GM21717 (cell line): ENCODE data around the gene TMEM132E.
"Not testable (repeated sequence)": the region's sequence is repeated elsewhere in the genome, so short reads cannot be mapped to it uniquely, and the experiment has no call there.

Source experiments
- ATAC-seq: cut with Tn5 transposase; IDR thresholded peaks from one replicate; pipeline ENCODE4 v1.9.1; 2021; ENCODE audit warnings: mild to moderate bottlenecking, moderate library complexity; ENCODE audit not compliant: unreplicated experiment

The TMEM132E gene

GRCh38 chr17:34579017-34579946 lies at the start of gene TMEM132E:
TMEM132E (plus strand) TSS chr17:34579582; CDS start chr17:34581077, 1,495 bp downstream.
- ATAC-seq: no peak

DNA sequence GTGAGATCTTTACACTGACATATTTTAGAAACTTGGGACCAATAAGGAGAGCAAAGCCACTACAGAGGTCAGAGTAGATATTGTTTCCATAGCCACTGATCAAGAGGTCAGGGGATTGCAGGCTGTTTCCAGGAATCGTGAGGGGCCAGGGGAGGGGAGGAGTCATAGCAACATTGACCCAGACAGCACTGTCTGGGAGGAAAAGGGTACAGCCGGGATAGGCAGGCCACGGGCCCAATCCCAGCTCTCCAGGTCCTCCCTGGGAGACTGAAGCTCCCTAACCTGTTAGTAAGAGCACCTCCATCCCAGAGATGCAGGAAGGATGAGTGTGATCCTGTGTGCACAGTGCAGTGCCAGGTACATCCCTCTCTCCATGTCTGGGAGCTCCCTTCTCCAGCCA lies 48.5 kb upstream of the TMEM132E start:
- ATAC-seq: no peak

DNA sequence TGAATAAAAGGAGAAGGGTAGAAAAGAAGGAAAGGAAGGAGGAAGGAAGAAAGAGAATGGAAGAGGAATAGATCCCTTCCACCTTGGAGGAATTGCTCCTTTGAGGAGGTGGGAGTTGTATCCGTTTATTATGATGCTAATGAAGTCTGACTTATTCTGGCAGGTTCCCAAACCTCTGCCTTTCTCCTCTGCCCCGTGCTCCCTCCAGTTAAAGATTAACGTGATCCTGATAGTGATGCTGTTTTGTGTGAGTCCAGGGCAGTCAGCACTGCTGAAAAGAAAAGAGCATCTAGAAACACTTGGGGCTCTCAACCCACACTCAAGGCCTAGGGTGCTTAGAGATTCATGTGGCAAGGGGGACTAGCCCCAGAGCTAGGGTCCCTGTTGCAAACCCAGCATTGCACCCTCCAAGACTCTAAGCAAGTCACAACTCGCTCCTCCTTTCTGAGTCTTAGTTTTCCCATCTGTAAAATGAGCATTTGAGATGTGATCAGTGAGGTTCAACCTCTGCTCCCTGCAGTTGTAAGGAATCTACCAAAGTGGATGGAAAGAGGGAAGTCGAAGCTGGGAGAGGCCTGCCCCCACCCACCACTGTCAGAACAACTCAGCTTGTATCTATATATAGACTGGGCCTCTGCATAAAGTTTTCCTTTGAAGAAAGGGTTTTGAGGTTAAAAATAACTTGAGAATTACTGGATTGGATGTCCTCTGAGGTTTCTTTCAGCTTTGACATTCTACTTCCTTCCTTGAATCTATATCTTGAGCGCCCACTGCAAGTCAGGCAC lies 46.9 kb upstream of the TMEM132E start:
- no peak for ATAC-seq

- ATAC-seq: no peak
These were observed 45.4 kb upstream of the TMEM132E start for GRCh38 chr17:34533806-34534527.

GRCh38 chr17:34537445-34537844 lies 41.9 kb upstream of the TMEM132E start:
- ATAC-seq: no peak

- not testable (repeated sequence) for ATAC-seq
These were observed 40.8 kb upstream of the TMEM132E start for GRCh38 chr17:34538582-34538981.

DNA sequence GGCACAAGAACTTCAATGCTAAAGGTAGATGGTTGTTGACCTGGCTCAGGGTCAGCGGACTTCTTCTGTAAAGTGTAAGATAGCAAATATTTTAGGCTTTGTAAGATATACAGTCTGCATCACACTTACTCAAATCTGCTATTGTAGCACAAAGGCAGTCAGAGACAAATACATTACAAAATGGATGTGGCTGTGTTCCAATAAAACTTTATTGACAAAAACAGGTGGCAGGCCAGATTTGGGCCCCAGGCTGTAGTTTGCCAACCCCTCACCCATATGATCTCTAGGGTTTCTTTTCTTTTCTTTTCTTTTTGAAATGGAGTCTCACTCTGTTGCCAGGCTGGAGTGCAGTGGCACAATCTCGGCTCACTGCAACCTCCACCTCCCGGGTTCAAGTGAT lies 39.5 kb upstream of the TMEM132E start:
- no peak for ATAC-seq

DNA sequence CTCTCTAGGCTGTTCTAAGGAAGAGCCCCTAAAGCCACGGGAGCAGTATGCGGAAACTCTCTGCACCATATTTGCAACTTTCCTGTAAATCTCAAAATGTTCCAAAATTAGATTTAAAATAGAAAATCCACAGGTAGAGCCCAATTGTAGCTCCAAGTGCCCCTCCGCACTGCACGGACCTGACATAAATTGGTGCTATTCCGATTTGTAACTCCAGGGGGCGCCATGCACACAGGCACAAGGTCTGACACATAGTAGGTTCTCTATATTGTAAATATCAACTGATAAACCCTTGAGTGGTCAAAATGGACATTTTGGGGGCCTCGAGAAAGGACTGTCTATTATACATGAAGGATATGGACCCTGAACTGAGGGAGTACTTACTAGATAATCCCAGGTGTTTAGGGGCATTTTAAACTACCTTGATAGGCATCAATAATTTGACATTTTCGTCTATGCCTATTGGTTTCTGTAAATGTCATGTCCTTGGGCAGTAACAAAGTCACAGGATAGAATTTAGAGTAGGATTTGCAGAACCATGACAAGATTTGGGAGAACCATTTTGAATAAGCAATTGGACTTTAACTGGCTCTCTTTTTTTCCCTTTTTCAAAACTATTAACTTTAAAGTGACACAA lies 36.6 kb upstream of the TMEM132E start:
- ATAC-seq: no peak

DNA sequence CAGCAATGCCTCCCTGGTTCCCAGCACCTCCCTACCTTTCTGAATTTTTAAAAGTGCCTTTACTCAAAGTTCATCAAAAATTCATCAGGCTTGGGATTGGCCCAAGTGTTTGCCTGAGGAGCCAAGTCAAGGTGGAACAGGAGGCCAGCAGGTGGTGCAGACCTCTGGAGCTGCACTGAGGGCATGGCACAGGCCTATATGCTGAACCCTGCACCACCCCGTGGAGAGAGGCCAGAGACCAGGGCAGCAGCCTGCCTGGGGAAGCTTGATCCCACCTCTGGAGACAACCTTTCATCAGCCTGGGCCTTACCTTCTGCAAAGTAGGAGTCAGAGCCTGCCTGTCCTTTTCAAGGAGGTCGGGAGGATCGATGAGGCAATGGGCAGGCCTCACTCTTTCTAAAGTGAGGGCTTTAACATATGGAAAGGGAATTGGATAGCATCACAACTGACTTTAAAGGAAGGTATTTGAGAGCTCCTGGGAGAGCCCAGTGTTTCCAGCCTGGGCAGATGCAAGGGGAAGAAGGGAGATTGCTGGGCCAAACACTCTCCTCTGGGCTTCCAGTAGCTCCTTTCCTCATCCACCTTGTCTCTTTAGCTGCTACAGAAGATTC lies 31.8 kb upstream of the TMEM132E start:
- no peak for ATAC-seq

GRCh38 chr17:34549966-34550365 lies 29.4 kb upstream of the TMEM132E start:
- no peak for ATAC-seq

DNA sequence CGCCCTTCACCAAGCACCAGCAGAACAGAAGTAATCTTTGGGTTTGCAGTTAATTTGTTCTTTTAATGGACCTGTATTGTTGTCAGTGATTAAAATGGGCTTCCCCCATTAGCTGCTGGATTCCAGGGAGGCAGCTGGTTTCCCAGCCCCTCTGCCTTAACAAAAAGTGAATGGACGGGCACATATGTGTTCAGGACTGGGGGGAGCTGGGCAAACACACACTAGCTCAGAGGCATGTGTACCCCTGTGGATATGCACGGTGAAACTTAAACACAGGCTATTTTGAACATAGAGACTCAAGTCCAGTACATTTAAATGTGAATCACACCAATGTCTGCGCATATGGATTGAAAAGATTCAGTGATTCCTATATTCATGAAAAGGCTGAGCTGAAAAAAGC lies 25.5 kb upstream of the TMEM132E start:
- no peak for ATAC-seq

GRCh38 chr17:34556384-34556783 lies 23.0 kb upstream of the TMEM132E start:
- no peak for ATAC-seq

DNA sequence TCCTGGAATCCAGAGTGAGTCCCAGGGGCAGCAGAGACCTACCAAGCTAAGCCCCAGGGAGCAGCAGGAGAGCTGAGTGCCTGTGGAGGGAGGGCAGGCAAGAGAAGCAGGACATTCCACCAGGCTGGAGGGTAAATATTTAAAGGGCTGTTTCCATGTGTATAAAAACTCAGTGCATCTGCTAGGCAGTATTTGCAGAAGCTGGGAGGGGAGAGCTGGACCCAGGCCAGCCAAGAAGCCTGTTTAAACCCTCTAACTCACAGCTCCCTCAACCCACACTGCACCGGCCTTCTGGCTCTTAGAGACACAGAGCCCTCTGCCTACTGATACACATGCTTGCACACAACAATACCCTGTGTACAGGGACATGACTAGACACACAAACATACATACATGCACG lies 22.5 kb upstream of the TMEM132E start:
- no peak for ATAC-seq

DNA sequence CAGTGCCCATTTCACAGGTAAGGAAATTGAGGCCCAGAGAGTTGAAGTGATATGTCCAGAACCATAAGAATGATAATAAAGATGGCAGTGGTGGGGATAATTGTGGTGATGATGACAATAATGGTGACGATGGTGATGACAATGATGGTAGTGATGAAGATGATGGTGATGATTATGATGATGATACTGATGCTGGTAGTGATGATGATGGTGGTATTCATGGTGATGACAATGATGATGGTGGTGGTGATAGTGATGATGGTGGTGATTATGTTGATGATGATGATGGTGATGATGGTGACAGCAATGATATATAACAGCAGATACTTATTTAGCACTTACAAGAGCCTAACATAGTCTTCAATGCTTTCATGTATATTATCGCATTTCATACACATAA lies 18.1 kb upstream of the TMEM132E start:
- ATAC-seq: no peak

GRCh38 chr17:34562387-34562786 lies 17.0 kb upstream of the TMEM132E start:
- ATAC-seq: no peak

DNA sequence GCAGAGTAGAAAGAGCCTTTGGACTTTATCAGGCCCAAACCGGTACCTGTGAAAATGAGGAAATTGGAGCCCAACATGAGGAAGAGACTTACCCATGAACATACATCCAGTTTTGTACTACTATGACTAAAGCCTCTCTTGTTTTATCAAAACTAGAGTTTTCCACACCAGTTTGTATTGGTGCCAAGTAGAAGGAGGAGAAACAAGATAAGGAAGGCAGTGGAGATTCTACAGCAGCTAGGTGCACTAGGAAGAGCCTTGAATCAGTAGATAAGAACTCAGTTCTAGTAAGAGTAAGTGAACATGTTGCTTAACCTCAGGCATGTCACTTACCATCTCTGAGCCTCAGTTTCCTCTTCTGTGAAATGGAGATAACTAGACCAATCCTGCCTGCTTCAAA lies 13.7 kb upstream of the TMEM132E start:
- ATAC-seq: no peak

DNA sequence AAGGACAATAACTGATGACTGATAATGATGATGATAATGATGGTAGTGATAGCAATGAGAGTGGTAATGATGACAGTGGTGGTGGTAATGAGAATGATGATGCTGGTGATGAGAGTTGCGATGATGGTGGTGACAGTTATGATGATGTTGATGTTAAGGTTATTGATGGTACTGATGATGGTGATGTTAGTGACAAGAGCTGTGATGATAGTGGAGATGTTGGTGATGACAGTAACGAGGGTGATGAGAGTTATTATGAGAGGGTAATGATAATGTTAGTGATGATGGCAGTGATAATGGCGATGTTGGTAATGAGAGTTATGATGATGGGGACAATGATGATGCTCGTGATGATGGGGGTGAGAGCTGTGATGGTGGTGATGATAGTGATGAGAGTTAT lies 13.2 kb upstream of the TMEM132E start:
- ATAC-seq: no peak

DNA sequence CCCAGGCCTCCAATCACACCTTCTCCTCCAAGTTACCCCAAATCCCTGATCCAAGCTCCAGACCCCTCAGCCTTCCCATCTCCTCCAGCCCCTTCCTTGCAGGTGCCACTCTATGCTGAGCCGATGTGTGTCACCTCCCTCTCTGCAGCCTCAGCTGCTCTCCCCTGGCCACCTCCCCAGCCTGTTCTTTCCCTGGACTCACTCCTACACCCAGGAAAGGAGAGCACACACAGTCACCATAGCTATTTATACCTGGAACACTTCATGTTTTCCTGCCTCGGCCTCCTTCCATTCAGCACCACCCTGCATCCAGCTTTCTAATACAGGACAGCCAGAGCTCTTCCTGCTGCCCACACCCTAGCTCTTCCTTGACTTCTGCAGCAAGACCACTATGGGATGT lies 12.5 kb upstream of the TMEM132E start:
- ATAC-seq: no peak

GRCh38 chr17:34567691-34568465 lies 11.5 kb upstream of the TMEM132E start:
- ATAC-seq: no peak

DNA sequence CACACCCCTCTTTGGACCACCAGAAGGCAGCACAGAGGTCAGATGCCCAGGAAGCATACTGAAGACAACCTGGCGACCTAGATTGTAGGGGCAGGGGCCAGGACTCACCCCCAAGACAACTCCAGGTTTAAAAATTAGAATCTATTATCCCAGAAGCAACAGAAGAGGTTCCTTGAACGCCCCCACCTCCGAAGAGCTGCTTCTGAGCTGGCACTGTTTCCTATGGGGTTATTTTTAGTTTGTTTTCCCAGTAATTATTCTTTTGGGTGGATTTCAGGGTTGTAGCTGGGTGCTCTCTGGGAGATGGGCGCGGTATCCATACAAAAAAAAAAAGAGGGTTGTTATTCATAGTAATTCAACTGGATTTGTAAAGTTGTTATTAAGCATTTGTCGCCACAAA lies 10.4 kb upstream of the TMEM132E start:
- ATAC-seq: no peak
